ENCODE measurements around the gene SRPRB. TPM values are rescaled to one million over a fixed set of nuclear protein-coding genes. Genes with fewer than 3 reads are reported as not detected.

The SRPRB gene
- total RNA-seq, 1 donor from 2014 or later, result 80.9 TPM

DNA sequence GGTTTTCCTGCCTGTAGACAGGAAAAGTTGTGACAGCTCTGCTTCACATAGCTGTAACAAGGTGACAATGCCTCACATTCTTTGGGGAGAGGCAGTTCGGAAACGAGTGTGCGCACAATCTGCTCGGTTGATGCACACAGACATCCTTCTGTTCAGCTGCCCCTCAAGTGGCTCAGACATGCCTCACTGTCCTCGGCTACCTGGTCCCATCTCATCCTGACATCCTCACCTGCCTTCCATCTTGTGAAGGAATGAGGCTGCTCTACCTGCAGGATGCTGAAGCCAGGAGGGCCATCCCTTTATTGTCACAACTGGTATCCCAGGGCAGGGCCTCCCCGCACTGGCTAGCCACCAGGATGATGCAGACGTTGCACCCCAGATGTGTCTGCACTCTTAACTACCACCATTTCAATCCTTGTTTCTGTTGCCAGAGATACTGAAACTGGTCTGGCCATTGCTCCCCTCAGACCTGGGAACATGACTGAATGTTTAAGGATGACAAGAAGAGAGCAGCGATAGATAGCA is 19.4 kb downstream of the SRPRB start:
- Mint-ChIP-seq H3K4me1 (ENCODE audit: unreplicated experiment) (peaks cover 4% of the 10 kb centered on the region), H3K27ac (no peak overlapping the region), H3K27me3 (no peaks in the 10 kb centered on the region), H3K9me3 (no peaks in the 10 kb centered on the region), H3K36me3 (peaks cover 40% of the 10 kb centered on the region), H3K4me3 (no peak overlapping the region)
- TF ChIP-seq, protein P1, sequence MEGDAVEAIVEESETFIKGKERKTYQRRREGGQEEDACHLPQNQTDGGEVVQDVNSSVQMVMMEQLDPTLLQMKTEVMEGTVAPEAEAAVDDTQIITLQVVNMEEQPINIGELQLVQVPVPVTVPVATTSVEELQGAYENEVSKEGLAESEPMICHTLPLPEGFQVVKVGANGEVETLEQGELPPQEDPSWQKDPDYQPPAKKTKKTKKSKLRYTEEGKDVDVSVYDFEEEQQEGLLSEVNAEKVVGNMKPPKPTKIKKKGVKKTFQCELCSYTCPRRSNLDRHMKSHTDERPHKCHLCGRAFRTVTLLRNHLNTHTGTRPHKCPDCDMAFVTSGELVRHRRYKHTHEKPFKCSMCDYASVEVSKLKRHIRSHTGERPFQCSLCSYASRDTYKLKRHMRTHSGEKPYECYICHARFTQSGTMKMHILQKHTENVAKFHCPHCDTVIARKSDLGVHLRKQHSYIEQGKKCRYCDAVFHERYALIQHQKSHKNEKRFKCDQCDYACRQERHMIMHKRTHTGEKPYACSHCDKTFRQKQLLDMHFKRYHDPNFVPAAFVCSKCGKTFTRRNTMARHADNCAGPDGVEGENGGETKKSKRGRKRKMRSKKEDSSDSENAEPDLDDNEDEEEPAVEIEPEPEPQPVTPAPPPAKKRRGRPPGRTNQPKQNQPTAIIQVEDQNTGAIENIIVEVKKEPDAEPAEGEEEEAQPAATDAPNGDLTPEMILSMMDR (conservative IDR thresholded peaks at IDR 0.05), result no peak
- no peak for DNase-seq (ENCODE audit: extremely low spot score, unreplicated experiment)

DNA sequence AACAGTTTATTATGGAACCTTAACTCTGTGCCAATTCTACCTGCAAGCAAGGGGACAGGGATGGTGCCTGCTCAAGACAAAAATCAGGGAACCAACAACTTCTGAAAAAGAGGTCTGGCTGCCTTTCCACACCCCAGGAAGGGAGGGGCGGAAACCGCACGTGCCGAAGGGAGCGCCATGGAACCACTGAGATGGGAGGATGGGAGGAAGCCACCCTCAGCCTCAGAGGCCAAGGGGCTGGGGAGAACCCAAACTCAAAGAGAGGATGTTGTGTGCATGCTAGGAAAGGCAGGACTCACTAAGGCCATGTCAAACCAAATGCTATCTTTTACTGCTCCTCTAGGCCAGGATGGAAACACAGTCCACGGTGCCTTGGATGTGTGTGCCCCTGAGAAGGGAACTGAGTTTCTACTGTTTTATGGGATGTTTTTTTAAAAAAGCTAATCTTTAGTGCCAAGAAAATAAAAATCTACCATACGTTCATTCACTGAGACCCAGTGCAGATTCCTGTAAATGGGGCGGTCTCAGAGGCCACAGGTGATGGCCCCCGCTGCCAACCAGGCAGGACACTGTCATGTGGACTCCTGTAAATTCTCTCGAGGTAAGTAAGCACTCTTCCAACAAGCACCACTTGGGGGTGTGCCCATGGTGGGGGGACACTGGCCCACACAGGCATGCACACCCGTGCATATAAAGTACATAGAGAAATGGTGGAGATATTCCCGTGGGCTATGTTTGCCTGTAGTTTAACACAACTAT is 20.5 kb downstream of the SRPRB start:
- Mint-ChIP-seq H3K4me3 (no peak overlapping the region), H3K9me3 (no peaks in the 10 kb centered on the region), H3K4me1 (ENCODE audit: unreplicated experiment) (peaks cover 4% of the 10 kb centered on the region), H3K27ac (no peak overlapping the region), H3K36me3 (peaks cover 34% of the 10 kb centered on the region), H3K27me3 (no peaks in the 10 kb centered on the region)
- TF ChIP-seq, protein P1 (conservative IDR thresholded peaks at IDR 0.05), result no peak
- no peak for DNase-seq (ENCODE audit: extremely low spot score, unreplicated experiment)

DNA sequence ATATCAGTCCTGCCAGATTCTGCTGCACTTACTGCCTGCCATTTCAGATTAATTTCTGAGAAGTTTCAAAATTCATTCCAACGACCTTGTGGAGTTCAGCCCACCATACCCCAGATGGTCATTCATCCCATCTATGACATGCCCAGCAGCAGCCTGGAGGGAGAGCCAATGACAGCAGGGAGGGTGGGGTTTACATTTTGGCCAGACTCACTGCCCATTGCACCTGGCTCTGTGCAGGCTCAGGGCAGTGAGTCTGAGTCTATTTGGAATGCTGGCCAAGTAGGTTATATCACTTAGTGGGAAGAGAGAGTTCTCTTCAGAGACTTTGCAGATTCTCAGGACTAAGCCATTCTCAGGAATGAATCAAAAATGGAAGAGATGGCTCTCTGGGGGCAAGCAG is 21.5 kb downstream of the SRPRB start:
- Mint-ChIP-seq H3K27me3 (no peaks in the 10 kb centered on the region), H3K9me3 (no peaks in the 10 kb centered on the region), H3K4me3 (no peak overlapping the region), H3K36me3 (peaks cover 28% of the 10 kb centered on the region), H3K27ac (no peak overlapping the region), H3K4me1 (ENCODE audit: unreplicated experiment) (no peaks in the 10 kb centered on the region)
- DNase-seq (ENCODE audit: extremely low spot score, unreplicated experiment), result no peak
- TF ChIP-seq, protein P1 (conservative IDR thresholded peaks at IDR 0.05), result no peak

DNA sequence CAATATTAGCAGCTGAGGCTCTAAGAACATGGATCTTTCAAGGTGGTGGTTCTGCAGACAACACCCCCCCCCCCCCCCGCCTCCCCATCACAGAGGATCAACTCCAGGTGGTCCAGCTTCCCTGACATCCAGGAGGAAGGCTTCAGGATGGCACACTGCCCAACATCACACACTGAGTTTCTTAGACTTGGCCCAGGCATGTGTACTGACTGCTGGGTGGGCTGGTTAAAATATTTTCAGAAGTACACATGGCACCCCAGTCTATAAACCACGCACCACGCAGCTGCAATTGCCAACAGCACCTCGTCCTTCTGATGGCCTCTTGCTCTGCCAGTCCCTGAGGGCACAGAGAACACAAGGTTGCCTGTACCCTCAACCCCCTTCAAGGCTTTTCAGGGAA is 22.1 kb downstream of the SRPRB start:
- no peaks in the 10 kb centered on the region for H3K9me3 Mint-ChIP-seq
- no peak for DNase-seq (ENCODE audit: extremely low spot score, unreplicated experiment)
- H3K4me3 Mint-ChIP-seq, result no peak overlapping the region
- no peaks in the 10 kb centered on the region for H3K27me3 Mint-ChIP-seq
- H3K4me1 Mint-ChIP-seq (ENCODE audit: unreplicated experiment), result no peaks in the 10 kb centered on the region
- peaks cover 25% of the 10 kb centered on the region for H3K36me3 Mint-ChIP-seq
- TF ChIP-seq, protein P1 (conservative IDR thresholded peaks at IDR 0.05), result no peak
- no peak overlapping the region for H3K27ac Mint-ChIP-seq

DNA sequence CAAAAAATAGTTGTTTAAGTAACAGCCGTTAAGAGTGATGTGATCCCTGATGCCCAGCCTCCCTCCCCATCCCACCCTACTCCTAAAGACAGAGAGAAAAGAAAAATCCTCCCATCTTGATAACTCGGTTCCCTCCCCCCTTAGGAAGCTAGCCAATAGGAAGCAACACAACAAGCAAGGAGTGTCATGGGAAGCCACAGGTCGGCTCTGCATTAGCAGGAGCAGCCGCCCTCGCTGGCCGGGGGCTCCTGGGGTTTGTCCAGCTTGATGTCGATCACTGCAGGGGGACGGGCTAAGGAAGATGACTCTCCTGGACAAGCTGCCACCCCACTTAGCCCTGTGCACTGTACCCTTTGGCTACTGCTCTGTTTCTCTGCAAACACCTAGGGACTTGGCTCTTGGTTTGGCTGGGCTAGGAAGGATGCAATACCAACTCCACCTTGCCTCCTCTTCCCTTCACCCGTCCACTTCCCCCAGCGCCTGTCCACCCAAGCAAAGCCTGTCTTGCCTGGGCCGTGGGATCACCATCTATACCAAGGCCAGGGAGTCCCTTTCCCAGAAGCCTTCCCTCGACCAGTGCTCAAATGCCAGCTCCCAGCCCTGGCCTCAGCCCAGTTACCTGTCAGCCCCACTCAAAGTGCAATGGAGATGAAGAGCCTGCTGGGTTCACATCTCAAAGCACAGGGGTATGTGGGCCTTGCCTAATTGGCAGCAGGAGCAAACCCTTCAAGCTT is 23.1 kb downstream of the SRPRB start:
- H3K36me3 Mint-ChIP-seq, result peaks cover 18% of the 10 kb centered on the region
- DNase-seq (ENCODE audit: extremely low spot score, unreplicated experiment), result no peak
- H3K27me3 Mint-ChIP-seq, result no peaks in the 10 kb centered on the region
- H3K4me1 Mint-ChIP-seq (ENCODE audit: unreplicated experiment), result no peaks in the 10 kb centered on the region
- TF ChIP-seq, protein P1 (conservative IDR thresholded peaks at IDR 0.05), result no peak
- no peak overlapping the region for H3K27ac Mint-ChIP-seq
- H3K9me3 Mint-ChIP-seq, result no peaks in the 10 kb centered on the region
- no peak overlapping the region for H3K4me3 Mint-ChIP-seq

Data from type B pancreatic cell (in vitro differentiated cells).